GM12891 (cell line): ENCODE data around the gene RD3L.

Experiments
- DNase-seq: peaks from one replicate; pipeline ENCODE4 v3.0.0; 2011; ENCODE audit warnings: low spot score; ENCODE audit not compliant: insufficient read length
- FAIRE-seq: peaks from 2 replicates; lab custom pipeline; 2011; peaks lifted over from hg19 to GRCh38; lab: Jason Lieb, UNC
- PAX5 ChIP-seq: IDR thresholded peaks from 2 replicates; pipeline ENCODE4 v1.6.1; 2011; ENCODE audit warnings: low read length, moderate library complexity, mild to moderate bottlenecking; ENCODE audit not compliant: insufficient read depth, severe bottlenecking
- POLR2A ChIP-seq: IDR thresholded peaks from 2 replicates; pipeline ENCODE4 v1.6.1; 2011; ENCODE audit warnings: low read depth, low read length, control low read depth
- POLR2AphosphoS5 ChIP-seq: IDR thresholded peaks from 2 replicates; pipeline ENCODE4 v1.6.1; 2011; ENCODE audit warnings: low read depth, low read length, control low read depth
- POU2F2 ChIP-seq: IDR thresholded peaks from 2 replicates; pipeline ENCODE4 v1.6.1; 2011; ENCODE audit warnings: low read depth, mild to moderate bottlenecking, control low read depth, low read length, moderate library complexity
- SPI1 ChIP-seq: IDR thresholded peaks from 2 replicates; pipeline ENCODE4 v1.6.1; 2011; ENCODE audit warnings: low read depth, low read length, control low read depth
- TAF1 ChIP-seq: IDR thresholded peaks from 2 replicates; pipeline ENCODE4 v1.6.1; 2011; ENCODE audit warnings: low read depth, low read length, control low read depth

Gene RD3L

DNA sequence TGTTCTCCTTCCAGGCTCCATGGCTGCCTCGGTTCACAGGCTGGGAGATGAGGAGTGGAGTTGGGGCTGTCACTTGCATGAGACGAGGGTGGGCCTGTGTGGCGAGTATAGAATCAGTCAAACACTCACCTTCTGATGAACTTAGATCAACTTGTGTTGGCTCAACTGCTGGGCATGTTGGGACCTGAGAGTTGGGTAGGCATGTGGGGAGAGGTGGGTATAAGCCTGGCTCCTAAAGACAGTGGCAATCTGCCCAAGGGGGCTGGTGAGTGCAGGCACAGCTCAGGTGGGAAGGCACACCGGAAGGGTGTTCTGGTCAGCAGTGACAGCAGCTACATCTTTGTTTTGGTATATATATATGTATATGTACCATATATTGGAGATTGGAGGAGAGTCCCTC is 44.1 kb downstream of the RD3L start:
- DNase-seq: no peak
- FAIRE-seq: no peak

DNA sequence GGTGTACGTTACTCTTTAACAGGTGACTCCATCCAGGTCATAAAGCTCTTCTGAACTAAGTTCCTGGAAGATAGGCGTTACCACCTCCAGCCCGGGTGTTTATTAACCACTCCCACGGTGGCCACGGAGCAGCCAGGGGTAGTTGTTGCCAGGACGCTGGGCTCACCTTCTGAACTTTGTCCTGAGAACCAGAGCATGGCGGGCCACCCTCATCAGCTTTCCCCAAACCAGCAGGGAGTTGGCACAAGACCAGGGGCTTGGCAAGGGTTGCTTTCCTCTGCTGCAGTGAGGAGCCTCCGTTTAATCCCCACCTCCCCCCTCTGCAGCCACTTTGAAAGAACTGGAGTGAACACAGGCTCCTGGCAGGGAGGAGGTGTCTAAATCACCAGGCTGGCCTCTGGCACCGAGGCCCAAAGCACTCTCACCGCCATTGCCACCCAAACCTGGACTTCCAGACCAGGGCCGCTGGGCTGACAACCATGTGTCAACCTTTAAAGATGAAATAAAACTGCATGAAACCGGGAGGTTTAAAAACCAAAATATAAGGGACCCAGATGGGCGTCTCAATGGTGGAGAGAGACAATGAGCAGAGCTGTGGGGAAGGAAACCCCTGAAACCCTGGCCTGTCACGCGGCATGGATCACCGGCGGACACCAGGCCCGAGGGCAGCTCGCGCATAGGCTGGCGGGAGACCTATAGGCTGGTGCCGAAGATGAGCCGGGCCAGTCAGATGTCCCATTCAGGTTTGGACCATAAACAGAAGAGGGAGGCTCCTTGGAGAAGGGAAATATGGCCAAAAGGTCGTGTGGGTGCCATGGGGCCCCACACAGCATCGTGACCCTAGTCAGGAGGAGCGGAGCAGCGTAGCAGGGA is 45.0 kb downstream of the RD3L start:
- no peak for TF ChIP-seq SPI1
- TF ChIP-seq POLR2A: no peak
- TF ChIP-seq PAX5: no peak
- no peak for TF ChIP-seq TAF1
- TF ChIP-seq POLR2AphosphoS5: no peak
- DNase-seq: no peak
- FAIRE-seq: no peak

More for the DNA sequence above, 44.1 kb downstream of the RD3L start:
- TF ChIP-seq PAX5: no peak
- TF ChIP-seq POLR2A: no peak
- TF ChIP-seq TAF1: no peak
- TF ChIP-seq SPI1: no peak
- TF ChIP-seq POLR2AphosphoS5: no peak
- TF ChIP-seq POU2F2: no peak

DNA sequence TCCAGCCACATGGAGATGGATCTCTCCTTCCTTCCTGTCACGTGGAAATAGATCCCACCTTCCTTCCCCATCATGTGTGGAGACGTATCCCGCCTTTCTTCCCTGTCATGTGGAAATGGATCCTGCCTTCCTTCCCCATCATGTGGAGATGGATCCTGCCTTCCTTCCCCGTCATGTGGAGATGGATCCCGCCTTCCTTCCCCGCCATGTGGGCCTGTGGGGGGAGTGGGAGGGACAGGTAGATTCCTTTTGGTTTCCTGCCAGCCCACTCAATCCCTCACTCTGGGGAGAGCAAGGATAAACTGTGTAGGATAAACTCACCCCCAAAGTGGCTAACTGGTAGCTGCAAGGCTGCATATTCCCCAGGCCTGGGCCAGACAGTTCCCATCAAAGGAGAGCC is 45.8 kb downstream of the RD3L start:
- no peak for TF ChIP-seq SPI1
- no peak for TF ChIP-seq TAF1
- TF ChIP-seq POLR2AphosphoS5: no peak
- no peak for TF ChIP-seq POU2F2
- no peak for TF ChIP-seq POLR2A
- no peak for TF ChIP-seq PAX5
- FAIRE-seq (peak; percentile 83), DNase-seq (no peak)

DNA sequence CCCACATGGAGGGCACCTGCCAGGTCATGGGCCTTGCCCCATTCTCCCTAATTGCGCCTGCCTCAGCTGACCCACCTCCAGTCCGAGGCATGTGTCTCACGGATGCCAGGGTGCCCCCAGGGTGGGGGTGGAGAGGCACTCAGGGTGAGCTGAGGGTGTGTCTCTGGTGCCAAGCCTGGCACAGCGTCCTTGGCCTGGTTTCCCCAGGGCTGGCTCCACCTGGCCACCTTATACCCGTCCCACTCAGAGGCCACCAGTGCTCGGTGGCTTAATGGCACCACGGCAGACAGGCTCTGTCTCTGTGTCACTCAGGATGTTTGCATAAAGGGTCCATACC is 47.6 kb downstream of the RD3L start:
- FAIRE-seq: no peak
- DNase-seq: no peak
- TF ChIP-seq TAF1: no peak
- no peak for TF ChIP-seq POLR2A
- no peak for TF ChIP-seq POLR2AphosphoS5
- no peak for TF ChIP-seq POU2F2
- TF ChIP-seq PAX5: no peak
- no peak for TF ChIP-seq SPI1

DNA sequence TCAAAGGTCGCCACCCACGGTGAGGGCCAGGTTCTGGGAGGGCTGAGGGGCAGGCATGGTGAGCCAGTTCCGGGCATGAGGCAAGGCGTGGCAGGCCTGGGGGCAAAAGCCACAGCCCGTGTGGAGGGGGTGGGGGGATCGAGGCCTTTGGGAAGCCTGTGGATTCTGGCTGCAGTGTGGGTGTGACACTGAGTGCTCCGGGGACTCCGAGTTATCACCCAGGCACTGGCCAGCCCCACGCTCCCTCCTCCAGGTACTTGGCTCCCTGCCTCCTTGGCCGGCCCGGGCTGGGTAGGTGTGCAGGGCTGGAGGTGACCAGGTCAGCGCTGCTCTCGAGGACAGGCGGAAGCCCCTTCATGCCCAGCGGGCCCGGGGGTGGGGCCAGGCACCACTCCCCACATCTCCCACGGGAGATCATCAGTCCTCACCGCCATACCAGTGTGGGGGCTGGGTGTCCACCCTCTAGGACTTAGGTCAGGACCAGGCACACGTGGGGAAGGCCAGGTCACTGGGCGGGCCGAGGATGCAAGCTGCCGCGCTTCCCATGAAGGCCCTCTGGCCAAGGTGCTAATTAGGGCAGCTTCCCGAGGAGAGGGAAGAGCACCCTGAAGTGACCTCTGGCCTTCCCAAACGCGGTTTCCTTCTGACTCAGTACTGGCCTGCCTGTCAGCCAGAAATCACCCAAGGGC is 48.2 kb downstream of the RD3L start:
- TF ChIP-seq POLR2AphosphoS5: no peak
- no peak for TF ChIP-seq SPI1
- no peak for TF ChIP-seq POU2F2
- TF ChIP-seq POLR2A: no peak
- no peak for TF ChIP-seq PAX5
- no peak for TF ChIP-seq TAF1
- FAIRE-seq (no peak), DNase-seq (no peak)

DNA sequence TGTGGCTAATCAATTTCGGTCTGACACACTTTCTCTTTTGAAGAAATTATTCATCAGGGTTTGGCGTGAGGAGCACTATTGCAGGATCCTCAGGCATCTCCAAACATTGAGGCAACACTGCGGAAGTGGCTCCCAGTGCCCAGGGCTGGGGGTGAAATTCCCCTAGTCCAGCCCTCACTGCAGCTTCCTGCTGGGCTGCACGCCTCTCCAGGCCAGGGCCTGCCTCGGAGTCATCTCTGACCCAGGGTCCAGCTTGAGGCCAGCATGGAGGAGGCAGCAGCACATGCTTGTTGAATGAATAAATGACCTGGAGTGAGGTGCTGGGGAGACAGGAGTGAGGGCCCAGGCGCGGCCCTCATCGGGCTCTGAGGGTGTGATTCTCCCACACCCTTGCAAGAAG is 50.1 kb downstream of the RD3L start:
- TF ChIP-seq POLR2AphosphoS5: no peak
- TF ChIP-seq POLR2A: no peak
- TF ChIP-seq POU2F2: no peak
- FAIRE-seq: no peak
- DNase-seq: no peak

DNA sequence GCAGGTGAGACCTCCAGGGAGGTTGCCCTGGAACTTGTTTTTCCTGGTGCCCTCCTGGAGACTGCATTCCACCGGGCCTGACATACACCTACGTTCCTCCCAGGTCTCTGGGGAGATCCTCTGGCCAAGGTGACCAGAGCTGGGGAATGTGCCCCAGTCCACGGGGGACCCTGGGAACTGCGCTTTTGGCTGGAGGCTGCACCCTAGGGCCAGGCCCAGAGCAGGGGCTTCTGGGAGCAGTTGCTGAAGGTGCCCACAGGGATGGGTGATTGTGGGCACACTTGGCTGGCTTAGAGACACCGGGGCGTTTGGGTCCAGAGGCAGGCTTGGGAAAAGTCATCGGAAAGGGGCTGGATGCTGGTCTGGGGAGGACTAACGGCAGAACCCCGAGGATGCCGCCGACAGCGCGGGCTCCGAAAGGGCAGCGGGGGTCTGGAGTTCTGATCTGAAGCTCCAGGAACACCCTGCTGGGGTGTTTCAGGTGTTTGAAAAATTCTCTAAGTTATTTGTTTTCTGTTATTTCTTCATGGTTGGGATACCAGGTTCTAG is 50.6 kb downstream of the RD3L start:
- DNase-seq (no peak), FAIRE-seq (no peak)
- no peak for TF ChIP-seq POU2F2

DNA sequence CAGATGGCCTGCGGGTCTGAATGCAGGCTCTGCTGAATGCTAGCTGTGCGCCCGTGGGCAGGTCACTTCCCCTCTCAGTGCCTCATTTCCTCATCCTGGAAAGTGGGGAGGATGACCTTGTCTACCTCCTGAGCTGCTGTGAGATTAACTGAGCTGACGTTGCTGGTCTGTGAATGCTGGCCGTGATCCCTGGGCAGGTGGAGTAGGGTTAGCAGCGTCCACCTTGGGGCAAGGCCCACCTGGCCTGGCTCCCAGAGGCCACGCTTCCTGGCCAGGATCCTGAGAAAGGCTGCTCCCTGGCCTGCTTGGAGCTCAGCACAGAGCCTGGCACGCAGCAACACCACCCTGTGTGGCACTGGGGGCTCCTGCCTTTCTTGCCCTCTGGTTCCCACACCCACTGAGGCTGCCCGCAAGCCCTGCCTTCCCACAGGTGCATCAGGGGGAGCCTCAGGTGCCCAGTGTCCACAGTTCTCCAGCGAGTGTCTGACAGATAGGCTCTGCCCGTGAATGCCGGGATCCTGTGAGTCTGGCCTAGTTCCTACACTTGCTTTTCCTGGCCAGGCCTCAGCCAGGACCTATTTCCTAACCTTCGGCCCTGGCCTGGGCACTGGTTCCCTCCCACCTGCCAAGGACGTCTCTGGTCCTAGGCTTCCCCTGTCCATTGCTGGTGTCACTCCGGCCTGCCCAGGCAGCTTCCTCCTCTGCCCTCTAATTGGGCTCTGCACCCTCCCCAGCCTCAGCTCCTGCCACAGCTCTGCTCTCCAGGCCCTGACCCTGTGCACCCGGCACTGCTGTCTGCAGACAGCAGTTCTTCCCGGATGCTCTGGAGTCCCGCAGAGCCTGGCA is 51.3 kb downstream of the RD3L start:
- FAIRE-seq: no peak
- DNase-seq: no peak
- no peak for TF ChIP-seq TAF1
- TF ChIP-seq SPI1: 0 out of 2 replicates have a peak, but pooled peaks have one; percentile 1
- TF ChIP-seq POU2F2: no peak
